ENCODE data around the gene KIF16B.
"Not testable (repeated sequence)": the region's sequence is repeated elsewhere in the genome, so short reads cannot be mapped to it uniquely, and the experiment has no call there.

KIF16B gene

DNA sequence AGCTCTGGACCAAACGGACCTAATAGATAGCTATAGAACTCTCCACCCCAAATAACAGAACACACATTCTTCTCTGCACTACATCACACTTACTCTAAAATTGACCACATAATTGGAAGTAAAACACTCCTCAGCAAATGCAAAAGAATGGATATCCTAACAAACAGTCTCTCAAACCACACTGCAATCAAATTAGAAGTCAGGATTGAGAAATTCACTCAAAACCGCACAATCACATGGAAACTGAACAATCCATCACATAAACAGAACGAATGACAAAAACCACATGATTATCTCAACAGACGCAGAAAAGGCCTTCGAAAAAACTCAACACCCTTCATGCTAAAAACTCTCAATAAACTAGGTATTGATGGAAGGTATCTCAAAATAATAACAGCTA lies 50.6 kb downstream of the KIF16B start:
- DNase-seq (ENCODE audit: low read depth) = not testable (repeated sequence)

DNA sequence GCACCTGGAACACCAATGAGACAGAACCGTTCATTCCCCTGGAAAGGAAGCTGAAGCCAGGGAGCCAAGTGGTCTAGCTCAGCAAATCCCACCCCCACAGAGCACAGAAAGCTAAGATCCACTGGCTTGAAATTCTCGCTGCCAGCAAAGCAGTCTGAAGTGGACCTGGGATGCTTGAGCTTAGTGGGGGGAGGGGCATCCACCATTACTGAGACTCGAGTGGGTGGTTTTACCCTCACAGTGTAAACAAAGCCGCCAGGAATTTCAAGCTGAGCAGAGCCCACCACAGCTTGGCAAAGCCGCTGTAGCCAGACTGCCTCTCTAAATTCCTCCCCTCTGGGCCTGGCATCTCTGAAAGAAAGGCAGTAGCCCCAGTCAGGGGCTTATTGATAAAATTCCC lies 53.1 kb downstream of the KIF16B start:
- no peak for DNase-seq (ENCODE audit: low read depth)

DNA sequence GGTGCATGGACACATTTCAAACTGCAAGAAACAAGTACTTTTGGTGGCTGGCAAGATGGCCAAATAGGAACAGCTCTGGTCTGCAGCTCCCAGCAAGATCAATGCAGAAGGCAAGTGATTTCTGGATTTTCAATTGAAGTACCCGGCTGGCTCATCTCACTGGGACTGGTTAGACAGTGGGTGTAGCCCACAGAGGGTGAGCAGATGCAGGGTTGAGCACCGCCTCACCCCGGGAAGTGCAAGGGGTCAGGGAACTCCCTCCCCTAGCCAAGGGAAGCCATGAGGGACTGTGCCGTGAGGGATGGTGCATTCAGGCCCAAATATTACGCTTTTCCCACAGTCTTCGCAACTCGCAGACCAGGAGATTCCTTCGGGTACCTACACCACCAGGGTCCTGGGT lies 53.6 kb downstream of the KIF16B start:
- DNase-seq (ENCODE audit: low read depth) = not testable (repeated sequence)

DNA sequence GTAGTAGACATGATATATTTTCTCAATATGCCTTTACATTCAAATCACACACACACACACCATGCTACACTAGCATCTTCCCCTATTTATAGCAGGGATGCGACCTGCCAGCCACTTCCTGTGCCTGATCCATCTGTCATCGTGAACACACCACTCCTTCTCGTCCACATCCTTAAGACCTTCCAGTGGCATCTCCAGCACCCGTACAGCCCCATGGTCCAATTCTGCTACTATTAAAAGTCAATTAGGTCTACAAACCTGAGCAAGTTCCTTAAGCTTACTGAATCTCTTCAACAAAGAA lies 54.5 kb downstream of the KIF16B start:
- DNase-seq (ENCODE audit: low read depth) = no peak

DNA sequence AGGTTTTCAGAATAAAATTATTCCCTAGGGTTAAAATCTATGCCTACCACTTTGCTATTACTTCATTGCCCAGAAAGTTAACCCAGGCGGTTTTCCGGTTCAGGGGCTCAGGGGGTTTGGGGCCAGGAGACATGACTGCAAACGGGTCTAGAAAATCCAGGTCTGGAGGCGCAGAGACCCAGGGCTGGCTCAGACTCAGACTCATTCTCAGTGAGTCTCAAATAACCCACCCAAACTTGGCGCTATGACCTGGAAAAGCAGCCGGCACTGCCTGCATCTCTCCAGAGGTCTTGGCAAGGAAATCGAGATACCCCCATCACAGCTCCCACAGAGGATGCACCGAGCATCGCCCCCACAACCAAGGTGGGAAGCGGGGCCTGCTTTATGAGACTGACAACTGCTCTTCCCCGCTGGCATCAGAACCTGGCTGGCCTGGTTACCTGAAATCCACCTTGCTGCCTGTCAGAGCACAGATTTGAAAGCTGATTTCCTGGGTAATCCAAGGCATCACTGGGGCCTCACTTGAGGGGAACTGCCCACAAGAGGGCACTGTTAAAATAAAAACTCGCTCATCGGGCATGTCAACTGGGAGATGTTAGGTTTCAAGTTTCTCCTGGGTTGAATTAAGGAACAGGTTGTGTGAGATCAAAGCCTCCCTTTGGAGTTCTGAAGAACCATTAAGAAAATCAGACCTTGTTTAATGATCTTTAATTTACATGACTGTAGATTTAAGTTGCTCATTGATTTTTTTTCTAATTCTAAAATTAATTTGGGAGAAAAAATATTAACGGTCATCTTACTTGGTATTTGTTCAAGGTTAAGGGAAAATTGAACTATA lies 55.1 kb downstream of the KIF16B start:
- DNase-seq (ENCODE audit: low read depth) = peak; percentile 53

DNA sequence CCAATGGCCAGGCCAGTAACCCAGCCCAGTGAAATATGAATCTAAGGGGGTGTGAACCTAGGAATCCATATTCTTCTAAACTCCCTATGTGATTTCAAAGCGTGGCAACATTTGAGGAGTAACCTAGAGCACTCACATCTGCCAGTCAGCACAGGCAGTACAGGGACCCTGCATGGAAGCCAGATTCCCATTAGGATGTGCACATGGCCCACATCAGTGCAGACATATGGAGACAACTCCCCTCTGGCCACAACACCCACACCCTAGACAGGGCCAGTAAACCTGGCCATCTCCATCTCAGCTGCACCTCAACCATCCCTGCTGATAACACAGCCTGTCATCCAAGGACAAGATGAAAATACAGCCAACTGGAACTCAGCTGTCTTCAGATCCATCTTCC lies 56.5 kb downstream of the KIF16B start:
- no peak for DNase-seq (ENCODE audit: low read depth)

DNA sequence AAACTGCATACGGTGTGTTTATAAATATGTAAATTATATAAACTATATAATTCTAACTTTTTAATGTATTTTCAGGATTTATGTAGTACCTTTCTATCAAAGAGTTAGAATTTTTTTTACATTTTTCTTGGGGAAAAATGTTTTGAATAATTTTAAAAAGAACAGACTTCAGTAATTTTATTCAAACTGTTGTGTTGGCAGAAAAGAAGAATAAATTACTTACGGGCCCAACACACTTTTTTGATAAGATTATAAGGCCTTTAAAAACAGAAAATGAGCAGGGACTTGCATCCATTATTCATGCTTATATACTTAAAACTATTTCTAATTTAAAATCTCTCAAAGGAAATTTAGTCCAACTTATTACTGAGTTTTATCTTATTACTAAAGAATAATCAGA lies 58.2 kb downstream of the KIF16B start:
- no peak for DNase-seq (ENCODE audit: low read depth)

DNA sequence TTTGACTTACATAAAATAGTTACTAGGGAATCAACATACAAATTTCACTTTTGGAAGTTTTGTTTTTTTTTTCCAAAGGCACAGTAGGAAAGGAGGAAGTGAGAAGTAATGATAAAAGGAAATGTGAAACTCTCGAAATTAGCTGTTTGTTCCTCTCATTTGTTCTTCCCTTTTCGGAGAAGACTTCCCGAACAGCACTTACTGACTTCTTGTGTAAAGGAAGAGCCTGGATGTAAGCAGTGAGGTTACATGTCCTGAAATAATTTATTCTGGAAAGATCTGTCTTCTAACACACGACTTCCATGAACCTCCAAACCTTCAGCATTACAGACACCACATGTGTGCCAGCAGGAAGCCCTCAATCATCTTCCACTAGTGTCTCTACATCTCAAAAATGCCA lies 59.1 kb downstream of the KIF16B start:
- no peak for DNase-seq (ENCODE audit: low read depth)

DNA sequence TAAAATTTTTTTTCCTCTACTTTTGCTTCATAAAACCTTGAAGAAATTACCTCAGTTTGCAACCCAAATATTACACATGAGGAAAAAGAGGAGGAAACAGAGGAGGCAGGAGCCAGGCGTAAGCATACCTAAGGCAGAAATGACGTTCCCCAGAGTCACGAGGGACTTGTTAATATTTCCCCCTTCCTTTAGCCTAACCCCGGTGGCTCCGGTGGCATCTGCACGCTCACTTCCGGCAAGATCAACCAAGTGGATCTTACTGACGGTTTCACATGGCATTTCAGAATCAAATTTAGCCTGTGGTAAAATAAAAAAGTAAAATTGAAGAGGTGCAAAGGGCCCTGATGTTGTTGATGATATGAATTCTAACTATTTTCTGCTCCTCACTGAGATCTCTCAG lies 67.4 kb downstream of the KIF16B start:
- DNase-seq (ENCODE audit: low read depth) = no peak

DNA sequence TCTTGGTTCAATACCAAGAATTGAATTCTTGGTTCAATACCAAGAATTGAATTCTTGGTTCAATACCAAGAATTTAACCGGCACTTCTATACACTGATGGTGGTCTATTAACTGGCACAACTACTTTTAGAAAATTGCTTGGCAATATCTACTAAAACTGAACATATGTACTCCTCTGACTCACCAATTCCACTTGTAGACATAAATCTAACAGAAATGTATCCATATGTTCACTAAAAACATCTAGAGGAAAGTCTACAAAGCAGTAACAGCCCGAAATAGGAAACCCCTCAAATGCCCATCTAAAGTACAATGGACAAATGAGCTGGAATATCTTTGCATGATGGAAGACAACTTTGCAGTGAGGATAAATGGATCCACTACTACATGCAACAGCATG lies 71.9 kb downstream of the KIF16B start:
- DNase-seq (ENCODE audit: low read depth) = no peak

DNA sequence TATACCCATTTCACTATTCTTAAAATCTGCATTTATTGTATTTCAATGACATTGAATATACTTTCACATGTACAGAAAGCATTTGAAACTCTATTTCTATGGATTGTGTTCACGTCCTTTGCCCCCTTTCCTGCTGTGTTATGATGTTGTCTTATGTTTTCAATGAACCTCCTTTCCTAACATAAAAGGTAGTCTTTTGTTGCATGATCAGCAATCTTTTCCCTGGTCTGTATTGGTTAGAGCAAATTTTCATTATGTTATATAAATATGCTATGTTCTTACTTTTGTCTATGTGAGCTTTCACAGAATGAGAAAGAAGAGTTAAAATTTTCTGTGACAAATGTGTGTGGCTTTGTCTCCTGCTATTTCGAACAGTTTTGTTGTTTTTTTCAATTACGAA lies 73.1 kb downstream of the KIF16B start:
- no peak for DNase-seq (ENCODE audit: low read depth)

DNA sequence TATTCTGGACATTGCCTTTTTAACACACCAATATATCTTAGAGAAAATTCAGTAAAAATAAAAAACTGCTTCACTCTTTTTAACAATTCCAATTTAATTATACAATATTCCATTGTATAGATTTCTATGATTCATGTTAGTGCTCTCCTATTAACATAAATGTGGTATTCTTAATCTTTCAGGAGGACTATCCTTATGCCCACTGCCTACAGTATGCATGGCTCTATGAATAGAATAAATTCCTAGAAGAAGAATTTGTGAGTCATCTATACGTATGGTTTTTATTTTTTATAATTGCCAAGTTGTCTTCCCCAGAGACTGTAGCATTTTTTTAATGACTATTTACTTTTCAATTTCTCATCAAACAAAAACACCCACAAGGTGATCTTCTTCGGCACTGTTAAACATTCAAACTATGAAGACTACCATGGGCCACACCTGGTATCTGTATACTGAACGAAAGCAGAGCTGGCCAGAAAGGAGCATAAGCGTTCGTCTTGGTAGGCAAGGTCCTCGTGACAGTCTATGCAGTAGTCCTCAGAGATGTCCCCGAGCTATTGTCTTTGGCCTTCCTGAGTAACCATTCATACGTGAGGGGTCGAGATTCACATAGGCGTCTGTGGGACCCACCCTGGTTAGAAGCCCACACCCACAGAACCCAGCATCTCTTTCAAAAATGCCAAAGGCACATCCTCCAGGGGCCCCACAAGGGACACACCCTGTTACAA lies 74.6 kb downstream of the KIF16B start:
- DNase-seq (ENCODE audit: low read depth) = no peak

DNA sequence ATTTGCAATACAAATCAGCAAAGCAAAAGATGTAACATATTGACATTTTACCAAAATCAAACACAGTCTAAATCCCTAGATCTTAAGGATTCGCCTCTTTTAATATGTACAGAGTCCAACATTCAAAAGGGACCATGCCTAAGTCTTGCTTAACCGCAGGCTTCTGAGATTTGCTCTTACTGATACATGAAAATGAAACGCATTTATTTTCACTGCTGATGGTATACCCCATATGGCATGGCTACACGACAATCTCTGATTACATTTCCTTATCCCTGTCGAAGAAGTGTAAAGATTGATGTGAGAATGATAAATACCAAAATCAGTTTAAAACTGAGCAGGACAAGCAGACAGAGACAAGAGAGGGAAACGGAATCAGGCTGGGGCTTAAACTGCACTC lies 75.4 kb downstream of the KIF16B start:
- DNase-seq (ENCODE audit: low read depth) = no peak

DNA sequence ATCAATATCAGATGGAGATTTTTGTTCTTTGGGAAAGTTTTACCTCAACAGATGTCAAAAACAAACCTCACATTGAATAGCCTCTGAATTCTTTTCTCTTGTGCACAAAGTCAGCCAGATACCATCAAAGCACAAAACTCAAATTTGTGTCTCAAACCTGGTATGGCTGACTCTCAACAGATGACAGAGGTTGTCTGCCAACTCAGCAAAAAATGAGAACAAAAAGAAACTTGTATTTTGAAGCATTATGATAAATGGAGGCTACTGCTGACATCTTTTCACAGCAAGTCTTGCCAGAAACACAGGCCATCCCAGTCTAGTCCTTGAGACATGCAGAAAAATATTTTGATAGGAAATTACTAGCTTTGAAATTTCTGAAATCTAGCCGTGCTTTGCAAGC lies 79.8 kb downstream of the KIF16B start:
- DNase-seq (ENCODE audit: low read depth) = no peak

DNA sequence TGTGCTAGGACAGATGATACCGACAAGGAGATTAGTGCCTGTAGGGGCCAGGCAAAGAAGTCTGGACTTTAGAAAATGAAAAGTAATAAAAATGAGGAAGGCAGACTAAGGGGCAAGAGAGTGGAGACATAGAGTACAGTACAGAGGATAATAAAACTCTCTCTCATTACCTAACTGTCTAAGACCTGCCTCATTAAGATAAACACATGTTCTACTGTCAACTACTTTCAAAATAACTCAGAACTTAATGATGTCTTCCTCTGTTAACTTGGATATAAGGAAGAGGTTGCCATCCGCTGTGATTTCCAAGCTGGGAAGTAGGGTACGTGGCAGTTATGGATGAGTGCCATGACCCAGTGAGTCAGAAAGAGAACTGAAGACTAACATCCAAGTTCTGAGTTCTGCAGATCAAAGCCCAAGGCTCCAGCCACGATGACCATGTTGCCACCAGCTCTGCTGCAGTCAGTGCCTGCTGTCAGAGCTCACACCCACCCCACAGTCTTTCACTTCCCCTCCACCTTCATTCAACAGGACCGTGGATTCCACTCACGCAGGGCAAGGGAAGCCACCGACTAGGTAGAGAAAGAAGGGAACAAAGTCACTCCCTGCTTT lies 81.8 kb downstream of the KIF16B start:
- DNase-seq (ENCODE audit: low read depth) = no peak

DNA sequence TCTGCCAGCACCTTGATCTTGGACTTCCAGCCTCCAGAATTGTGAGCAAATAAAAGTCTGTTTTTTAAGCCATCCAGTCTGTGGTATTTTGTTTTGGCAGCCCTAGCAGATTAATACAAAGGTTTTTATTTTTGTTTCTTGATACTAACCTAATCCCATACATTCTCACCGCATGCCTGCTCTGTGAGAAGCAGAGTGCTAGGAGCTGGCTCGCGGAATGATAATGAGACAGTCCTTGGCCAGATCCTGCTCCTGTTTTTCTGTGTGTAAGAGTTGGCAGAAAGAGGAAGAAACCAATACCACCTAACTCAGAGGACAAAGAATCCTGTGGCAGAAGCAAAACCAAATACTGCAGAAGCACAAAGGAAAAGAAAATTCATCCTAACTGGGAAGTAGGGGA lies 82.6 kb downstream of the KIF16B start:
- DNase-seq (ENCODE audit: low read depth) = no peak

DNA sequence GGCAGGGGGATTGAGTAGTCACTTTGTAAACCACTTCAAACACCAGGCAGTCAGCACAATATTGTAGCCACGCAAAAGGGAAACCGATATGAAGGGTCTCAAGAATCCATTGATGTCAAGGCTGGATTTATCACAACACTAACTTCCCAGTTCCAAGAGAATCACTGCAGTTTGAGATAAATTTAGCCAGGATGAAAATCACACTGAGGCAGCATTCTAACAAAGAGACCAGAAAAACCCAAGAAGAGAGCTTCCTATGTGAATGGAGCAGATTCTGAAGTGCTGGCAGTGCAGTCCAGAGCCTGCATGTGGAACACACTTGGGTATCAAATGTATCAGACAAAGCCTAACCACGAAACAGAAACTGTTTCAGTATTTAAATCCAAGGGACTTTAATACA lies 84.6 kb downstream of the KIF16B start:
- DNase-seq (ENCODE audit: low read depth) = no peak

DNA sequence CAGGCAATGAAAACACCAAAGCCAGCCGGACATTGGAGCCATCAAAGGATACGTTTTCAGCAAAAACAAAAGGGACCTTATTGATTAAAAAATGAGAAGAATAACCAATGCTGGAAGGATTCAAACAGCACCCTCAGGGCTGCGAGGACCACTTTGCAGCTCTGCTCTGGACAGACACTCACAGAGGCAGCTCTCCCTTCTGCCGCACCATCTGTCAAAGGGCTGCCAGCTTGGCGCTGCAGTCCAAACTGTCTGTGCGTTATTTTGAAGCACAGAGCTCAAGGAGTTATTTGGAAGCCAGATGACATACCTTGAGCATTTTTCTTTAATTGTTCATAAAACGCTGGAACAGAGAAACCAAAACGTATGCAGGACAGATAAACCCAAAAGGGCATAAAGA lies 85.2 kb downstream of the KIF16B start:
- DNase-seq (ENCODE audit: low read depth) = no peak

DNA sequence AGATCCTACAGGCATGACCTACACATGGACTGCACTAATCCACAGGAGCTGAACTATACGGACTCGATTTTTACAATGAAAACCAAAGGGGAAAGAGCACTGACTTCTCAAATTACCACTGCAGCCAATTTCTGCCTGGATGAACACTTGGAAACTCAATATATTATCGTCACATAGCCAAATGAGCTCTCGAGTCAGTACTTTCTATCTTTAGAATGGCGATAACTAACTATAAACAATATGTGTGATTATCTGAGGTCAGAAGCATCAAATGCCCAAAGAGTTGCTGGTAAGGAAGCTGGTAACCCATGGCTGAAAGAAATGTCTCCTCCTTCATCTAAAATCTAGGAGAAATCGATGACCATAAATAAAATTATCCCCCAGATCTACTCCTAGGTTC lies 86.7 kb downstream of the KIF16B start:
- DNase-seq (ENCODE audit: low read depth) = no peak

DNA sequence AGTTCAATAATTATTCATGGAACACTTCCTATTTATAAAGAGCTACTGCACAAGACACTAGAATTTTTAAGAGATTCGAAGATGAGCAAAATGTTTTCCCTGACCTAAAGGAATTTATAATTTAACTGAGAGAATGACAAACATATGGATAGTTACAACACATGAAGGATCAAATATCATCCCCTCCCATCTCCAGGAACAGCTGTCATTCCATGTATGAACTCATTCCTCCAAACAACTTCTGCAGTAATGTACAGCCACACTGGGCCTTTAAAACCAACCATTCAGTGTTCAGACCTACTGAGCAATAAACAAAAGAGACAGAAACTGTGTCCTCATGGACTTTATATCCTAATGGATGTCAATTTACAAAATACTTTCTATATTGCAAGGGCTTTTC lies 87.8 kb downstream of the KIF16B start:
- peak; percentile 78 for DNase-seq (ENCODE audit: low read depth)

DNA sequence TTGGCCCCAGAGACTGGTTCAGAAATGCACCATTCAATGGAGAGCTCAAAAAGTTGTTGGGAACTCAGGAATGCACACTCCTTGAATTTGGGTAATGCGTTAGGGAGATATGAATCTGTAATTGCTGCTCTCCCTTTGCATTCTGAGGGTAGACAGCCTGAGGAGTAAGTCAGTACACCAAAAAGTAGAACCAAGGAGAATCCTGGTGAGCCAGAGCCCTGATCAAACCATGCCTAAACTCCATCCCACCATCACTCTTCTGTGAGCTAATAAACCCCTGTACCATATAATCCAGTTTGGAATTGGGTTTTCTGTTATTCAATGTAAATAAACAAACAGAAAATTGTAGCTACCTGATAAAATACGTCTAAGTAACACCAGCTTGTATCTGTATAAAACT lies 90.2 kb downstream of the KIF16B start:
- no peak for DNase-seq (ENCODE audit: low read depth)

DNA sequence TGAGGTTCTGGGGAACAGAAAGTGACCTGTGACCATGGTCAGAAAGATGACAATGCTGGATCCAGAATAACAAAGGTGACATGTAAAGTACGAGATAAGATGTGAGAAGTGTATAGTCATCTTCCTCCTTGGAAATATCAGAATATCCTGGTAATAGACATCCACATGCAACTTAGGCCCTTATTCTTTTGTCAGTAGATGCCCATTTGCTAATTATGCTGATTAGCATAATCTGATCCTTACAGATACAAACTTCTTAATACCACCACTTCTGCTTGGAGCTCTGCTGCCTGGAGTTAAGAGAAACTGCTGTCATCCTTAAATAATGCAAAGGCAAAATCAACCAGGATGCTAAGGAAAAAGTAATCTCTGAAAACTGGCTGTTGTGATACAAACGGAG lies 91.3 kb downstream of the KIF16B start:
- no peak for DNase-seq (ENCODE audit: low read depth)

DNA sequence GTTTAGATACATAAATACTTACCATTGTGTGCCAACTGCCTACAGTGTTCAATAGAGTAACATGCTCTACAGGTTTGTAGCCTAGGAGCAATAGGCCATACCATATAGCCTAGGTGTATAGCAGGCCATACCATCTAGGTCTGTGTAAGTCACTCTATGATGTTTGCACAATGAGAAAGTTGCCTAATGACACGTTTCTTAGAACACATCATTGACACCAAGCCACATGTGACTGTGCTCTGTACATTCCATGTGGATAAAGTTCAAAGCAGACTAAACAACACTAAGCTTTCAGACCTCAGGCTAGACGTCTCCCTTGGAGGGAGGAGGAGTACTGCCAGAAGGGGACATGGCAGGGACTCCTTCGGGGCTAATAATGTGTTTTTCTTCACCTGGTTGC lies 93.6 kb downstream of the KIF16B start:
- DNase-seq (ENCODE audit: low read depth) = peak; percentile 50

DNA sequence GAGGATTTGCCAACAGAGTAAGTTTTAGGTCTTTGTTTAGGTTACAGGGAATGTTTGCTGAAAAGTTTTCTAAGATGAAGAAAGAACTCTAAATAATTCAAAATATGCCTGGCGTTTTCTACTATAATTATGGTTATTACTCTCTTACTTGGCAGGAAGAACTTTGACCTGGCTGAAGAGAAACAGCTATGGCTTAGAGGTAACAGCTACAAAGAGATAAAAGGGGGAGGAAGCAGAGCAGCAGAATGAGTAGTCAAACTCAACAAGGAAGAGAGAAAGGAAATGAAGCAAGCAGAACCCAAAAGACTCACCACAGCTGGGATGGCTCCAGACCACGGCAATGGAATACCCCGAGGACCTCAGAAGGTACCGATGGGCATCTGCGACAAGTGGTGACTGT lies 95.6 kb downstream of the KIF16B start:
- peak; percentile 55 for DNase-seq (ENCODE audit: low read depth)
